Stimulated activated CD8-positive, alpha-beta memory T cell treated with anti-CD3 and anti-CD28 coated beads, Interleukin-2, amount 100 ng/mL, for 48 hours (primary cell): ENCODE data around the gene HDAC7.

Source experiments
- DNase-seq, 2 donors: peaks; one replicate each; pipeline ENCODE4 v3.0.0-alpha.2; 2020; ENCODE audit warnings: low read depth in 2 of 2

The HDAC7 gene

GRCh38 chr12:47795121-47795813 is 24.4 kb downstream of the HDAC7 start:
- no peak for DNase-seq

GRCh38 chr12:47794679-47795078 is 25.0 kb downstream of the HDAC7 start:
- no peak for DNase-seq

- DNase-seq, result no peak
Observed at GRCh38 chr12:47793015-47793681, 26.6 kb downstream of the HDAC7 start.

- no peak for DNase-seq
Observed at GRCh38 chr12:47791874-47792273, 27.8 kb downstream of the HDAC7 start.

GRCh38 chr12:47791351-47791746 is 28.4 kb downstream of the HDAC7 start:
- DNase-seq, result no peak

GRCh38 chr12:47790676-47791350 is 28.9 kb downstream of the HDAC7 start:
- DNase-seq, result no peak

GRCh38 chr12:47789712-47790489 is 29.8 kb downstream of the HDAC7 start:
- DNase-seq, result no peak

- DNase-seq, result no peak
Observed at GRCh38 chr12:47789141-47789540, 30.6 kb downstream of the HDAC7 start.

GRCh38 chr12:47787596-47788319 is 31.9 kb downstream of the HDAC7 start:
- DNase-seq, result no peak

GRCh38 chr12:47786662-47787280 is 32.9 kb downstream of the HDAC7 start:
- no peak for DNase-seq

GRCh38 chr12:47785887-47786661 is 33.6 kb downstream of the HDAC7 start:
- DNase-seq, result no peak

- DNase-seq, result no peak
Observed at GRCh38 chr12:47785036-47785886, 34.4 kb downstream of the HDAC7 start.

- DNase-seq, result no peak
Observed at GRCh38 chr12:47783821-47784819, 35.6 kb downstream of the HDAC7 start.

GRCh38 chr12:47783024-47783755 is 36.5 kb downstream of the HDAC7 start:
- DNase-seq, result no peak

GRCh38 chr12:47782372-47782770 is 37.3 kb downstream of the HDAC7 start:
- DNase-seq, result no peak

- no peak for DNase-seq
Observed at GRCh38 chr12:47781479-47782371, 38.0 kb downstream of the HDAC7 start.
